ENCODE data around the gene GPR158. TPM values are rescaled to one million over a fixed set of nuclear protein-coding genes. Genes with fewer than 3 reads are reported as not detected.

GPR158 gene
- total RNA-seq, 2 donors from 2014 or later, result 0.09 to 0.29 TPM

DNA sequence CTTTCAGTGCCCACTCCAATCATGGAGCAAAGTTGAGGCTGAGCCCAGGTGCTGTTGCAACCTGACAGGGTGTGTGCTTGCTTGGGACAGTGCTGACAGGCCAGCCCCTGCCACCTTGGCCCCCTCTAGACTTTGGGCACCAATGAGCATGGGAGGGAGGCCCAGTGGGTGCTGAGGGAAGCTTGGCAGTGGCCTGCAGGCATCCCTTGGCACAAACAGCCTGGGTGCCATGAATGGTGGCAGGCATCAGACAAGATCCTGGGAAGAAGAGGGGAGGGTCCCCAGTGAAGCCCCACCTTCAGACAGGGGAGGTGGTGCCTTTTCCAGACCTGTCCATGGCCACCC lies 214.0 kb downstream of the GPR158 start:
- Histone ChIP-seq H3K27ac (ENCODE audit: low read depth, low read length) (no peak overlapping the region), H3K9ac (ENCODE audit: extremely low read depth, low read length, poor library complexity, severe bottlenecking) (no peak overlapping the region), H3K36me3 (ENCODE audit: control insufficient read depth, insufficient read depth, low read length) (no peaks in the 10 kb centered on the region), H3K27me3 (ENCODE audit: control insufficient read depth, insufficient read depth, low read length, poor library complexity, severe bottlenecking) (no peaks in the 10 kb centered on the region), H3K4me1 (ENCODE audit: control insufficient read depth, insufficient read depth, low read length) (peaks cover 4% of the 10 kb centered on the region), H3K9me3 (ENCODE audit: control insufficient read depth, low read length) (peaks cover 42% of the 10 kb centered on the region), H3K4me3 (ENCODE audit: low read length) (no peak overlapping the region)
- H3K9me3 Mint-ChIP-seq, result peaks cover 49% of the 10 kb centered on the region
- no peaks in the 10 kb centered on the region for H3K27me3 Mint-ChIP-seq (ENCODE audit: insufficient read depth)
- TF ChIP-seq, protein P1, sequence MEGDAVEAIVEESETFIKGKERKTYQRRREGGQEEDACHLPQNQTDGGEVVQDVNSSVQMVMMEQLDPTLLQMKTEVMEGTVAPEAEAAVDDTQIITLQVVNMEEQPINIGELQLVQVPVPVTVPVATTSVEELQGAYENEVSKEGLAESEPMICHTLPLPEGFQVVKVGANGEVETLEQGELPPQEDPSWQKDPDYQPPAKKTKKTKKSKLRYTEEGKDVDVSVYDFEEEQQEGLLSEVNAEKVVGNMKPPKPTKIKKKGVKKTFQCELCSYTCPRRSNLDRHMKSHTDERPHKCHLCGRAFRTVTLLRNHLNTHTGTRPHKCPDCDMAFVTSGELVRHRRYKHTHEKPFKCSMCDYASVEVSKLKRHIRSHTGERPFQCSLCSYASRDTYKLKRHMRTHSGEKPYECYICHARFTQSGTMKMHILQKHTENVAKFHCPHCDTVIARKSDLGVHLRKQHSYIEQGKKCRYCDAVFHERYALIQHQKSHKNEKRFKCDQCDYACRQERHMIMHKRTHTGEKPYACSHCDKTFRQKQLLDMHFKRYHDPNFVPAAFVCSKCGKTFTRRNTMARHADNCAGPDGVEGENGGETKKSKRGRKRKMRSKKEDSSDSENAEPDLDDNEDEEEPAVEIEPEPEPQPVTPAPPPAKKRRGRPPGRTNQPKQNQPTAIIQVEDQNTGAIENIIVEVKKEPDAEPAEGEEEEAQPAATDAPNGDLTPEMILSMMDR (conservative IDR thresholded peaks at IDR 0.05), result no peak
- no peak overlapping the region for H3K27ac Mint-ChIP-seq
- no peak for DNase-seq
- H3K4me1 Mint-ChIP-seq, result peaks cover 3% of the 10 kb centered on the region
- H3K4me3 Mint-ChIP-seq, result no peak overlapping the region
- H3K36me3 Mint-ChIP-seq (ENCODE audit: low read depth), result peaks cover 14% of the 10 kb centered on the region

DNA sequence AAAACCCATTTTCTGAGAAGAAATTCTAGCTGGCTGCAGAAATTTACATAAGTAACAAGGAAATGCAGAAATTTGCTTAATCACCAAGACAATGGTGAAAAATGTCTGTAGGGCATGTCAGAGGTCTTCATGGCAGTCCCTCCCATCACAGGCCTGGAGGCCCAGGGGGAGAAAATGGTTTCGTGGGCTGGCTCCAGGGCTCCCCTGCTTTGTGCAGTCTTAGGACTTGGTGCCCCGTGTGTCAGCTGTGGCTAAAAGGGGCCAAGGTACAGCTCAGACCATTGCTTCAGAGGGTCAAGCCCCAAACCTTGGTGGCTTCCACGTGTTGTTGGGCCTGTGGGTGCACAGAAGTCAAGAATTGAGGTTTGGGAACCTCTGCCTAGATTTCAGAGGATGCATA lies 215.9 kb downstream of the GPR158 start:
- no peak overlapping the region for H3K27ac Mint-ChIP-seq

DNA sequence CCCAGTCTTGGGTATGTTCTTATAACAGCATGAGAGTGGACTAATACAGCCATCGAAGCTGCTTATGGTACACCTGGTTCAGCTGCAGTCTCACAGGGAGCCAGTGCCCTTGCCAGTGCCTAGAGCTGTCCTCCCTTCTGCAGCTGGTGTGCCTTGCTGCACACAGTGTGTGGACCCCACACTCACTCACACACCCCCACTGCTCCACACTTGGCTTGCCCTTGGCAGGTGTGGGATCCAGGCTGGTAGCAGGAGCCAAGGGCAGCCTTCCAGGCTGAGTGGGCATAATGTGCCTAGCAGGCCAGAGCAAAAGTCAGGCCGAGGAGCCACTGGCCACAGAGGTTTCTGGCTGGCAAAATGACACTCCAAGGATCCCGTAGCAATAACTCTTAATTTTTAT lies 217.3 kb downstream of the GPR158 start:
- Mint-ChIP-seq H3K36me3 (ENCODE audit: low read depth) (peaks cover 11% of the 10 kb centered on the region), H3K27me3 (ENCODE audit: insufficient read depth) (no peaks in the 10 kb centered on the region), H3K4me1 (no peaks in the 10 kb centered on the region), H3K4me3 (no peak overlapping the region), H3K27ac (no peak overlapping the region), H3K9me3 (peaks cover 38% of the 10 kb centered on the region)
- no peak overlapping the region for H3K27ac ChIP-seq (ENCODE audit: low read depth, low read length)
- 81 to 90% methylated on average over 2 to 3 of the region's 3 CpGs for WGBS, 2 experiments (ENCODE audit: insufficient coverage in 1 of 2, insufficient read length in 1 of 2)
- no peaks in the 10 kb centered on the region for H3K27me3 ChIP-seq (ENCODE audit: control insufficient read depth, insufficient read depth, low read length, poor library complexity, severe bottlenecking)
- TF ChIP-seq, protein P1 (conservative IDR thresholded peaks at IDR 0.05), result no peak
- no peak overlapping the region for H3K4me3 ChIP-seq (ENCODE audit: low read length)
- H3K9me3 ChIP-seq (ENCODE audit: control insufficient read depth, low read length), result peaks cover 27% of the 10 kb centered on the region
- no peak overlapping the region for H3K9ac ChIP-seq (ENCODE audit: extremely low read depth, low read length, poor library complexity, severe bottlenecking)
- no peaks in the 10 kb centered on the region for H3K36me3 ChIP-seq (ENCODE audit: control insufficient read depth, insufficient read depth, low read length)
- no peaks in the 10 kb centered on the region for H3K4me1 ChIP-seq (ENCODE audit: control insufficient read depth, insufficient read depth, low read length)
- no peak for DNase-seq

More for the DNA sequence above, 215.9 kb downstream of the GPR158 start:
- H3K36me3 ChIP-seq (ENCODE audit: control insufficient read depth, insufficient read depth, low read length), result no peaks in the 10 kb centered on the region
- no peak overlapping the region for H3K4me3 Mint-ChIP-seq
- H3K4me1 Mint-ChIP-seq, result no peaks in the 10 kb centered on the region
- H3K36me3 Mint-ChIP-seq (ENCODE audit: low read depth), result peaks cover 14% of the 10 kb centered on the region
- no peak overlapping the region for H3K4me3 ChIP-seq (ENCODE audit: low read length)
- peaks cover 34% of the 10 kb centered on the region for H3K9me3 ChIP-seq (ENCODE audit: control insufficient read depth, low read length)
- H3K27me3 Mint-ChIP-seq (ENCODE audit: insufficient read depth), result no peaks in the 10 kb centered on the region
- H3K9me3 Mint-ChIP-seq, result peaks cover 49% of the 10 kb centered on the region
- TF ChIP-seq, protein P1 (conservative IDR thresholded peaks at IDR 0.05), result no peak
- no peaks in the 10 kb centered on the region for H3K4me1 ChIP-seq (ENCODE audit: control insufficient read depth, insufficient read depth, low read length)
- WGBS, 2 experiments (ENCODE audit: insufficient coverage in 1 of 2, insufficient read length in 1 of 2), result 86% methylated on average over 2 to 3 of the region's 3 CpGs
- no peak overlapping the region for H3K27ac ChIP-seq (ENCODE audit: low read depth, low read length)
- H3K9ac ChIP-seq (ENCODE audit: extremely low read depth, low read length, poor library complexity, severe bottlenecking), result no peak overlapping the region
- no peaks in the 10 kb centered on the region for H3K27me3 ChIP-seq (ENCODE audit: control insufficient read depth, insufficient read depth, low read length, poor library complexity, severe bottlenecking)
- DNase-seq, result no peak
